Measurements from ENCODE around the gene PLEKHA6.

The PLEKHA6 gene

DNA sequence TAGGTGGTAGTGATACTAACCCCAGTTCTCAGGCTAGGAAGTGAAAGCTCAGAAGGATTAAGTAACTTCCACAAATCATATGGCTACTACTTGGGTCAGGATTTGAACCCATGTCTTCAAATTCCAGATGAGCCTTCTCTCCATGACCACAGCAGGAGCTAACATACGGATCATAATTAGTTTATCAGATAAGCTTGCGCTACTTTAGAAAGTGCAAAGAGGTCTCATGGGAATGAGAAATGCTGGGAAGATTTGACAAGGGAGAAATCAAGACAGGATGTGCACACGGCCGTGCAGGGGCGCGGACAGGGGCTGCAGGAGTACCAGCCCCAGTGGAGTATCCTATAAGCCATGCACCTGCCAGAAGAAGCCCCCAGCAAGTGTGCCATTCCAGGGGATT lies 5.2 kb downstream of the PLEKHA6 start:
- no peak overlapping the region for H3K27ac Mint-ChIP-seq
- H3K4me3 Mint-ChIP-seq, result no peak overlapping the region
- H3K36me3 Mint-ChIP-seq (ENCODE audit: low read depth), result no peaks in the 10 kb centered on the region
- H3K9me3 Mint-ChIP-seq, result no peaks in the 10 kb centered on the region
- peaks cover 12% of the 10 kb centered on the region for H3K27me3 Mint-ChIP-seq (ENCODE audit: low read depth)
- peaks cover 3% of the 10 kb centered on the region for H3K4me1 Mint-ChIP-seq (ENCODE audit: low read depth)

DNA sequence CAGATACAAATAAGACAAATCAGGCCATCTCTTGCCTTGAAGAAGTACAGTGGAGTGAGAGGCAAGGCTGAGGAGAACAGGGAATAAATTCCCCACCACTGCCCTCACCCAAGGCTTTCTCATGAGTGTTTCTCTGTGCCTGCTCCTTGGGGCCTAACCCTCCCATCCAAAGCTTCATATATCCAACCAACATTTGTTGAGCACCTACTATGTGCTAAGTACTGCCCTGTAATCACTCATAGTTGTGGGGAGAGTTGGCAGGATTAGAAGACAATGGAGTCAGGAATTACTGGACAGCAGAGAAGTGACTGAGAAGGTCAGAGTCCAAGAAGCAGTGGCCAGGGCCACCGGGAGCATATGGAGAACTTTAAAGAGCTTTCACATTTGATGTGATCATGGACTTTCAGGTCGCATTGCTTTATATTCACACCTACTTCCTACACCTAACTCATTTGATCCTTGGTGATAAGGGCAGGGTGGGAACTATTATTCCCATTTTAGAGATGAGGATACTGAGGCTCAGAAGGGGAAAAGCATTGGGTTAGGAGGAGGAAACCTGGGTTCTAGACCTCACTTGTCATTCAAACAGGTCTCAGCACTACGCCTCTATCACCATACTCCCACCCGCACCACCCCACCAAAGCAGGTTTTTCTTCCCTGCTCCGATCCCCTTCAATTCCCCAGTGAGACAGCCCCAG lies 6.4 kb downstream of the PLEKHA6 start:
- no peak overlapping the region for H3K27ac Mint-ChIP-seq
- peaks cover 12% of the 10 kb centered on the region for H3K27me3 Mint-ChIP-seq (ENCODE audit: low read depth)
- H3K4me3 Mint-ChIP-seq, result no peak overlapping the region
- H3K9me3 Mint-ChIP-seq, result no peaks in the 10 kb centered on the region
- H3K4me1 Mint-ChIP-seq (ENCODE audit: low read depth), result peaks cover 3% of the 10 kb centered on the region
- no peaks in the 10 kb centered on the region for H3K36me3 Mint-ChIP-seq (ENCODE audit: low read depth)

DNA sequence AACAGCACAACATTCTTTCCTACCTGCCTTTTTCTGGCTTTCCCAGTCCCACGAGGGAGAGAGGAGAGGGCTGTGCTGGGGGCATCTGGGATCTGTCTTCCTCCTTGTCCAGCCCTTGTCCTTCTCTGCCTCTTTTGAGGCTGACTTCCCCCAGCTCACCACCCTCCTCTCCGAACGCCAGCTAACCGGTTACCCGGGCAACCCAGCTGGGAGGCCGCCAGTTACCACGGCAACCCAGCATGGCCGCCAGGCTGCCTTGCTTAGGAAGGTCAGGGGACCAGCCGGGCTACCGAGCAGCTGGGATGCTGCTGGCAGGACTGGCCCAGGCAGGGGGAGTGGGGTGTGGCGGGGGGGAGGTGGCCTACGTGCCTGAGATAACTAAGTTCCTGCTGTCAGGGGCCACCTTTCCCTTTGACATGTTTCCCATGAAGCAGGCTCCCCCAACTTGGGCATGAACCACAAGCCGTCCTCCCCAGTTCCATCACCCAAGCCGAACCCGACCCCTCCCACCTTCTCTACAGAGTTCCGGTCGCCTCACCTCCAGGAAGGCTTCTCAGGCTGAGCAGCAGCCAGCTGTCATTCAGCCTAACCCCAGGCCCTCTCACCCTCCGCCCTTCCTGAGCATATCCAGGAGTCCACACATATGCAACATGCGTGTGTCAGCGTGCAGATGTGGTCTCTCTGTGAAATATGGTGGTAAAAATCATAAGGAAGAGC lies 8.7 kb downstream of the PLEKHA6 start:
- H3K27ac Mint-ChIP-seq, result no peak overlapping the region
- H3K4me1 Mint-ChIP-seq (ENCODE audit: low read depth), result peaks cover 3% of the 10 kb centered on the region
- no peaks in the 10 kb centered on the region for H3K9me3 Mint-ChIP-seq

DNA sequence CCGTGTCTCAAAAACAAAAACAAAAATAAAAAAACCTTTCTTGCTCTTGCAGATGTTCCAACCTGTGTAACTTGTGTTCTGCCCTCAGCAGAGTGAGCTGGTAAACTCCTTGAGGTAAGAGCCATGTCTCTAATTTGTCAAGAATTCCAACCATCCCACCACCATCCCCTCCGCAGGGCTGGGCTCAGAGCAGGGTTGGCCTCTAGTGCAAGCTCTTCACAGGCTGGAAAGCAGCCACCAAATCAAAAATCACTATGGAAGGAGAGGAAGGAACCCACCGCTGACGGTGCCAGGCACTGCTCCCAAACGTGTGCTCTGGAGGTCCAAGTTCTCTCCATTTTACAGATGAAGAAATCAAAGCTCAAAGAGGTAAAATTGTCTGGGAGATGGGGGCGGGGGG lies 9.4 kb downstream of the PLEKHA6 start:
- Mint-ChIP-seq H3K36me3 (ENCODE audit: low read depth) (no peaks in the 10 kb centered on the region), H3K4me3 (no peak overlapping the region), H3K4me1 (ENCODE audit: low read depth) (peaks cover 3% of the 10 kb centered on the region), H3K27me3 (ENCODE audit: low read depth) (peaks cover 5% of the 10 kb centered on the region), H3K9me3 (no peaks in the 10 kb centered on the region), H3K27ac (no peak overlapping the region)

More for the DNA sequence above, 8.7 kb downstream of the PLEKHA6 start:
- Mint-ChIP-seq H3K4me3 (no peak overlapping the region), H3K36me3 (ENCODE audit: low read depth) (no peaks in the 10 kb centered on the region), H3K27me3 (ENCODE audit: low read depth) (no peaks in the 10 kb centered on the region)

DNA sequence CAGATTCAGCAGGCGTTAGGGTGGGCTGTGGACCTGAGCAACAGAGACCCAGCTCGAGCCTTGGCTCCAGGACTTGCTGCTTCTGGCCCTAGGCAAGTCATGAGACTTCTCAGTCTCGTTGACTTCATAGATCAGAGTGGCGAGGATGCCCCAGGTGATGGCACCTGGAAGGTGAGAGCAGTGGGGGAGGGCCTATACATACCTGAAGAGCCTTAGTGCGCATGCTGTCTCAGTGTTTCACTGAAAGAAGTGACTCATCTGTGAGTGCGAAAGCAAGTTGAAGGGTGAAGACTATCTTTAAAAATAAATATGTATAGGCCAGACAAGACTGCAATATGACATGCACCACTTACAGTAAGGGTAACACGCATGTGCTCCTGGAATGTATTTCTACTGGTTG lies 10.1 kb downstream of the PLEKHA6 start:
- peaks cover 6% of the 10 kb centered on the region for H3K27me3 Mint-ChIP-seq (ENCODE audit: low read depth)
- H3K4me1 Mint-ChIP-seq (ENCODE audit: low read depth), result peaks cover 3% of the 10 kb centered on the region
- no peak overlapping the region for H3K27ac Mint-ChIP-seq
- no peaks in the 10 kb centered on the region for H3K9me3 Mint-ChIP-seq
- no peaks in the 10 kb centered on the region for H3K36me3 Mint-ChIP-seq (ENCODE audit: low read depth)
- no peak overlapping the region for H3K4me3 Mint-ChIP-seq

DNA sequence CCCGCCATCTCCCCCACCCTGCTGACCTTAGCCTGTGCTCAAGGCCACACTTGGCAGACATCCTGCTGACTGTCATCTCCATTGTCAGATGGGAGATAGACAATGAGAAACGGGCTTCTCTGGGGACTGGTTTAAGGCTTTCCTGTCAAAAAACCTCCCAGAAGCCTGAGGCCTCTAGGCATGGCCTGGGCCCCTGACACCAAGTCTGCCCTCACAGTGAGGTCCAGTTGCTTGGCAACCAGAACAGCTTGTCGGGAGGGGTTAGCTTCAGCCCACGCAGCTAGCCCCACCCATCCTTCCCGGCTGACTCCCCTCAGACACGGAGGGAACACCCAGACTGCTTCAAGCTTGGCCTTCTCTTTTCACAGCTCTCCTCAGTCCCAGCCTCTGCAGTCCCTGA lies 11.0 kb downstream of the PLEKHA6 start:
- no peaks in the 10 kb centered on the region for H3K9me3 Mint-ChIP-seq
- H3K36me3 Mint-ChIP-seq (ENCODE audit: low read depth), result no peaks in the 10 kb centered on the region
- H3K4me1 Mint-ChIP-seq (ENCODE audit: low read depth), result peaks cover 3% of the 10 kb centered on the region
- no peak overlapping the region for H3K27ac Mint-ChIP-seq
- H3K27me3 Mint-ChIP-seq (ENCODE audit: low read depth), result peaks cover 6% of the 10 kb centered on the region
- H3K4me3 Mint-ChIP-seq, result no peak overlapping the region

DNA sequence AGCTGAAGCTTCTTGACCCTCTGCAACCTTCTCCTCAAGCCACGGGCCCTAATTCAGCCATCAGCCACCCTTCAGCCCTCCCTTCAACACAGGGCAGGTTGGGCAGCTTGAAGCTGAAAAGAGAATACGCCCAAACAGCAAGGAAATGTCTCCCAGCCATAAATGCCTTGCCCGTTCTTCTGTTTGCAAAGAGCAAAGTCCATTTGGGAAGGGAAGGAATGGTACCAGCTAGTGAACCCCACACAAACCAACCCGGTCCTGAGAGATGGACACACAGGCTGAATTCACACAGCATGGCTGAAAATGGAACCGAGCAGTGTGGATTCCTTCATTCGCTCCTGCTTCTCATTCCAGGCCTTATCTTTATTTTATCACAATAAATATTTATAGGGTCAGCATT lies 11.5 kb downstream of the PLEKHA6 start:
- Mint-ChIP-seq H3K4me3 (no peak overlapping the region), H3K4me1 (ENCODE audit: low read depth) (peaks cover 3% of the 10 kb centered on the region), H3K27ac (no peak overlapping the region), H3K27me3 (ENCODE audit: low read depth) (peaks cover 6% of the 10 kb centered on the region), H3K9me3 (no peaks in the 10 kb centered on the region), H3K36me3 (ENCODE audit: low read depth) (no peaks in the 10 kb centered on the region)

DNA sequence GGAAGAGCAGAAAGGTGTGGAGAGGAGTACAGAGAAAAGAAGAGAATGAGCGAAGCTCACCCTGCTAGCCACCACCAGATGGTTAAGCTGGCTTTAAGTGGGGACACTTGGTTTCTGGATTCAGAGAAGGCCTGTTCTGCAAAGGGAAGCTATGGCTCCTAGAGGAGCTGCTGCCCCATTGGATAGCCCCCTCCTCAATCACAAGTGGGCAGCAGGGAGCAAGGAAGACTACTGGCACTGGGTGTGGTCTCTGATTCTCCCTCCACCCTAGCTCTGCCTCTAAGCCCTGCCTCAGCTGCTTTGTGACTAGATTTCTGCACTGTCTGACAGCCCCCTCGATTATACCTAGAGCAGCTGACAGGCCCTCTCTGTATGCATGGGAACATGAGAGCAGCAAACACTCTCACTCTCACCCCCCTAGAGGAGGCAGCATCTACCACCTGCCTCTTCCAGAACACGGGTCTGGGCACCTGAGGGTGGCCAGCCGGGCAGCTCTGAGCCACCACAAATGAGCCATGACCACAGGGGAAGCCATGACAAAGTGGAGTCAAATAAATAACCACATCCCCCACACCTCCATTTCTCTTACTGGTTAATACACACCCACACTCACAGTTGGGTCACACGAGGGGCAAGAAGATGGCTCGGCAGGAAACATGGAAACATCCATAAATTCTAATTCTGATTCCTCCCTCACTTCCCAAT lies 13.6 kb downstream of the PLEKHA6 start:
- Mint-ChIP-seq H3K4me3 (no peak overlapping the region), H3K27ac (no peak overlapping the region), H3K36me3 (ENCODE audit: low read depth) (no peaks in the 10 kb centered on the region), H3K4me1 (ENCODE audit: low read depth) (peaks cover under 1% of the 10 kb centered on the region), H3K9me3 (no peaks in the 10 kb centered on the region), H3K27me3 (ENCODE audit: low read depth) (peaks cover 17% of the 10 kb centered on the region)

DNA sequence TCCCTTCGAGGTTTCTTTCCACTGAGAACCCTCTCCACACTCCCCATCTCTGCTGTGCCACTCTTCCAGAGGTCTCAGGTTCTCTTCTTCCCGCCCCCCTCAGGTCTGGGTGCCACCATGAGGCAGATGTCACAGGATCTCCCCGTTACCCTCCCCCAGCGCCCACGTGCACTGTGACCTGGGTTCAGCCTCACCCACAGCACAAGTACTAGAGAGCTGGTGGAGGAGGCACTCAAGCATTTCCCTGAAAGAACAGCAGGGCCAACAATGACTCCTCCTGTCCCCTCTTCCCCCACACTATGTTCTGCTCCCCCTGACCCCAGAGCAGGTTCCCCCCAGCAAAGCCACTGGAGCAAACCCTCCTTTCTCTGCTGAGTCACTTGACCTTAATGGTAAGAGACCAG lies 14.3 kb downstream of the PLEKHA6 start:
- H3K4me1 Mint-ChIP-seq (ENCODE audit: low read depth), result no peaks in the 10 kb centered on the region
- H3K27me3 Mint-ChIP-seq (ENCODE audit: low read depth), result peaks cover 20% of the 10 kb centered on the region
- no peaks in the 10 kb centered on the region for H3K36me3 Mint-ChIP-seq (ENCODE audit: low read depth)
- no peaks in the 10 kb centered on the region for H3K9me3 Mint-ChIP-seq
- no peak overlapping the region for H3K4me3 Mint-ChIP-seq
- no peak overlapping the region for H3K27ac Mint-ChIP-seq

DNA sequence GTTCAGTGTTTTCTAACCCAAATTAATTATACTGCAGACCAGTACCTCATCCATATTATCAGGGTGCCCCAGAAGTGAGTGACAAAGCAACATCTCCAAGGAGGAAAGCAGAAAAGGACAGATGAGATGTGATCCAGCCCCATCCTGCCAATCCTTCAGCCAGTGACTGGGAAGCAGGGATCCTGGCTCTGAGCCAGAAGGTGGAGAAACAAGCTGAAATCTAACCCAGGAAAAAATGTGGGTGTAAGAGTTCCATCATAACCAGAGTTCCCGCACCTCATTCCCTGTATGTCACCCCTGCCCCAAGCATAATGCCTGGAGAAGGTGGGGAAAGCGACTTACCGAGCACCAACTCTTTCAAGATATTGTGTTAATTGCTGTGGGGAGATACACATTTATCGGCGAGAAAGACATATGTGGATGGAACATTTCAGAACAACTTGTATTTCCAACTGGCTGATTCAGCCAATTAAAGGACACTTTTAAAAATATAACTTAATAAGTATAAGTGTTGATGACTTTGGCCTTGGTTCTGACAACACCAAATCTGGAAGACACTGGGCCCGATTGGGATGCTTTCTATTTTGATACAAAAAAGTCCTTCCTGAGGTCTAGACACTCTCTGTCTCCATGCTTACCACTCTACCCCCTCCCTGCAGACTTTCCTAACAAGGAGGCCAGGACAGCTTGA lies 14.9 kb downstream of the PLEKHA6 start:
- Mint-ChIP-seq H3K4me1 (ENCODE audit: low read depth) (no peaks in the 10 kb centered on the region), H3K27ac (no peak overlapping the region), H3K36me3 (ENCODE audit: low read depth) (no peaks in the 10 kb centered on the region), H3K27me3 (ENCODE audit: low read depth) (peaks cover 24% of the 10 kb centered on the region), H3K9me3 (no peaks in the 10 kb centered on the region), H3K4me3 (no peak overlapping the region)

DNA sequence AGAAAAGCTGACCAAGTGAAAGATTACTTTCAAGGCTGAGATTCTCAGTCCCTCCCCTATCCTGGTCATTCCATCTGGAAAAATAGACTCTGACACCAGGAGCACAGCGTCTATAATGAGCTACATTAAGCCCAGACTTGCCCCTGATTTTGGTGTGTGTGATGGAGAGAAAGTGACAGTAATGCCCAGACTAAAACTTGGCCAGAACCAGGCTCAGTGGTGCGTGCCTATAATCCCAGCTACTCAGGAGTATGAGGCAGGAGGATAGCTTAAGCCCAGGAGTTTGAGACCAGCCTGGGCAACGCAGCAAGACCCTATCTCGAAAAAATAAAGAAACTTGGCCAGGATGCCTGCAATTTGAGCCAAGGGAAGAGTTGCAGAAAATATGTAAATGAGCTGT lies 15.9 kb downstream of the PLEKHA6 start:
- Mint-ChIP-seq H3K9me3 (no peaks in the 10 kb centered on the region), H3K4me1 (ENCODE audit: low read depth) (no peaks in the 10 kb centered on the region), H3K4me3 (no peak overlapping the region), H3K27ac (no peak overlapping the region), H3K27me3 (ENCODE audit: low read depth) (peaks cover 27% of the 10 kb centered on the region), H3K36me3 (ENCODE audit: low read depth) (no peaks in the 10 kb centered on the region)

DNA sequence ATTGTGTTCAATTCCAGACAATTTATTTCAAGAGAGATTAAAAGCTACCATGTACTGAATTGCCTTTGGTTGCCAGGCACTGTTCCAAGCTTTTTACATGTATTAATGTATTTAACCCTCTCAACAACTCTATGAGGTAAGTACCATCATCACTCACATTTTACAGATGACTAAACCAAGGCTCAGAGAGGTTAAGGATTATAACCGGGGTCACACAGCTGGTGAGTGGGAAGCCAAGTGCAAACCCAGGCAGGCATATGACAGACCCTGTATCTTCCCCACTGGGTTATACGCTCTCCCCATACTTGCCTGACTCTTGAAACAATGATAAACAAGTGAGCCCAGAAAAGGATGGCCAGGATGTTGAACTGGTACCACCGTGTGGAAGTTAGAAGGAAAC lies 16.5 kb downstream of the PLEKHA6 start:
- H3K4me1 Mint-ChIP-seq (ENCODE audit: low read depth), result no peaks in the 10 kb centered on the region
- H3K9me3 Mint-ChIP-seq, result no peaks in the 10 kb centered on the region
- peaks cover 27% of the 10 kb centered on the region for H3K27me3 Mint-ChIP-seq (ENCODE audit: low read depth)
- H3K27ac Mint-ChIP-seq, result no peak overlapping the region
- no peak overlapping the region for H3K4me3 Mint-ChIP-seq
- no peaks in the 10 kb centered on the region for H3K36me3 Mint-ChIP-seq (ENCODE audit: low read depth)

DNA sequence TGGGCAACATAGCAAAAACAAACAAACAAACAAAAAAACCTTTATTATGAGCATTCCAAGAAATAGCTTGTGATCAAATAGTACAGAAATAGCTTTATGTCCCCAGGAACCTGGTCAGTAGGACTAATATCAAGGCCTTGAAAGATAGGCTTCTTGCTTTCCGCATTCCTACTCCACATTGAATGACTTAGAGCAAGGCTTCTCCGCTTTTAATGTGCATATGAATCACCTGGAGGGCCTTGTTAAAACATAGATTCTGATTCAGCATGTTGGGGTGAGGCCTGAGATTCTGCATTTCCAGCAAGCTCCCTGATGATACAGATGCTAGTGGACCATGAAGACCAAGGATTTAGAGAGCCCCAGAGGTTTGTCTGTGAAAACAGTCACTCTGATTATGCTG lies 17.4 kb downstream of the PLEKHA6 start:
- no peak overlapping the region for H3K4me3 Mint-ChIP-seq
- H3K36me3 Mint-ChIP-seq (ENCODE audit: low read depth), result no peaks in the 10 kb centered on the region
- H3K4me1 Mint-ChIP-seq (ENCODE audit: low read depth), result no peaks in the 10 kb centered on the region

DNA sequence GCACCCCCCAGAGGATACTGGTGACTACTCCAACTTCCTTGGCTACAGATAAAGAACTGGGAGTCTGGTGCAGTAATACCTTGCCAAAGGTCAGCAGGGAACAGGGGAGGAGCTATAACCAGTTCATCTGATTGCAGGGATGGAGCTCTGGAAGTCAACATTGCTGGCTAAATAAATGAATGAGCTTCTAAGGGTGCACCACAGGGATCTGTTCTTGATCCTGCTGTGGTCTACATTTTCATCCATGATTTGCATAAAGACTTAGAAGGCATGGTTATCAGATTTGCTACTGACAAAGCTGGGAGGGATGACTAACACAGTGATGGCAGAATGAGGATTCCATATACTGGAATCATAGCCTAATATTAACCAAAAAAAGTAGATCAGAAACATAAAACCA lies 18.3 kb downstream of the PLEKHA6 start:
- H3K9me3 Mint-ChIP-seq, result no peaks in the 10 kb centered on the region
- H3K36me3 Mint-ChIP-seq (ENCODE audit: low read depth), result no peaks in the 10 kb centered on the region
- no peak overlapping the region for H3K27ac Mint-ChIP-seq
- H3K4me3 Mint-ChIP-seq, result no peak overlapping the region
- H3K27me3 Mint-ChIP-seq (ENCODE audit: low read depth), result peaks cover 27% of the 10 kb centered on the region
- no peaks in the 10 kb centered on the region for H3K4me1 Mint-ChIP-seq (ENCODE audit: low read depth)

More for the DNA sequence above, 17.4 kb downstream of the PLEKHA6 start:
- no peaks in the 10 kb centered on the region for H3K9me3 Mint-ChIP-seq
- peaks cover 27% of the 10 kb centered on the region for H3K27me3 Mint-ChIP-seq (ENCODE audit: low read depth)
- H3K27ac Mint-ChIP-seq, result no peak overlapping the region
